ENCODE measurements around the gene RPL10.

RPL10 gene

GRCh38 chrX:154449618-154450017 lies 51.4 kb downstream of the RPL10 start:
- no peak for DNase-seq (ENCODE audit: low read depth in 2 of 2)

GRCh38 chrX:154450312-154450711 lies 52.1 kb downstream of the RPL10 start:
- no peak for DNase-seq (ENCODE audit: low read depth in 2 of 2)
